Motor neuron (in vitro differentiated cells): ENCODE measurements around the gene RPS10. TPM values are rescaled to one million over a fixed set of nuclear protein-coding genes. Genes with fewer than 3 reads are reported as not detected.
"Not testable (repeated sequence)": the region's sequence is repeated elsewhere in the genome, so short reads cannot be mapped to it uniquely, and the experiment has no call there.

Source experiments
- ATAC-seq, 8 experiments: fragments of 200-7000 bp; cut with Tn5 transposase; replicated peaks in 6 of 8; 2 replicates each; pipeline ENCODE4 v1.8.0; 2021; ENCODE audit warnings: mild to moderate bottlenecking in 8 of 8, moderate library complexity in 8 of 8
- H3K27ac ChIP-seq, 2 donors: fragments of 250-450 bp; sonication (Bioruptor Pico); 2 replicates each; pipeline ENCODE4 v1.9.0; 2021; ENCODE audit warnings: antibody characterized with exemption in 2 of 2, mild to moderate bottlenecking in 2 of 2, moderate library complexity in 1 of 2
- H3K4me1 ChIP-seq, 2 donors: fragments of 250-450 bp; sonication (Bioruptor Pico); replicated peaks in 1 of 2; 2 replicates each; pipeline ENCODE4 v1.6.1; 2021; ENCODE audit warnings: antibody characterized with exemption in 2 of 2, mild to moderate bottlenecking in 2 of 2, moderate library complexity in 1 of 2
- H3K4me3 ChIP-seq, 5 donors: fragments of 250-450 bp; sonication (Bioruptor Pico); 2 replicates each; pipeline ENCODE4 v1.9.0; 2021; ENCODE audit warnings: antibody characterized with exemption in 5 of 5, mild to moderate bottlenecking in 5 of 5, moderate library complexity in 4 of 5
- WGBS, 10 experiments: fragments of 450-650 bp; shearing (Covaris generic); methylation state at CpG; one replicate each; pipeline ENCODE4 v1.0.0; 2022; 5-methylcytosine and 5-hydroxymethylcytosine counted together
- in situ Hi-C, 9 experiments: fragments of 400-800 bp; cut with MboI; loops; one replicate each; pipeline ENCODE4 v1.15.0; 2021; ENCODE audit warnings: low sequenced_read_pairs in 9 of 9, low pct_unique_long_range_greater_than_20kb in 2 of 9; ENCODE audit not compliant: unreplicated experiment in 9 of 9
- total RNA-seq, 8 experiments: library from RNA; unstranded; fragments of 300-600 nt; gene quantifications; 2 replicates each; pipeline versions ENCODE4 v1.2.3 to v1.2.4, GENCODE V29; 2022

Gene RPS10
- total RNA-seq, 8 experiments from 2014 or later = 1,485 to 3,361 (median 2,612) TPM

GRCh38 chr6:34414999-34415858 lies 10.6 kb downstream of the RPS10 start:
- peak in 3 of 8 experiments; percentile 53 to 67 (median 63) for ATAC-seq
- peaks cover 9 to 10% of the 10 kb centered on the region in 2 donors for H3K4me1 ChIP-seq
- in situ Hi-C loops = loop anchor here in 2 of 9 experiments (25.0 kb wide), 2 partner anchors 153 to 178 kb away; partner anchors contain the start of genes HMGA1 (in 1 of the 2) and SMIM29 (in 1 of the 2)
- no peak overlapping the region for H3K27ac ChIP-seq
- no peak overlapping the region for H3K4me3 ChIP-seq
- 36 to 95% (median 82%) methylated on average over 1 to 11 of the region's 11 CpGs for WGBS, 10 experiments

- Histone ChIP-seq H3K27ac (peak overlapping the region; percentile 4 to 16), H3K4me3 (no peak overlapping the region), H3K4me1 (peaks cover 9 to 10% of the 10 kb centered on the region in 2 donors)
- WGBS, 10 experiments = 85 to 100% (median 95%) methylated on average over 3 to 5 of the region's 5 CpGs; no CpG with 5 or more reads in 2 of the 10 experiments
- in situ Hi-C loops = loop anchor here in 2 of 9 experiments (25.0 kb wide), 2 partner anchors 150 to 175 kb away; partner anchors contain the start of genes HMGA1 (in 1 of the 2) and SMIM29 (in 1 of the 2)
- ATAC-seq = no peak
These were observed 13.1 kb downstream of the RPS10 start for GRCh38 chr6:34412643-34413214.

- in situ Hi-C loops = loop anchor here in 2 of 9 experiments (25.0 kb wide), 2 partner anchors 150 to 175 kb away; partner anchors contain the start of genes HMGA1 (in 1 of the 2) and SMIM29 (in 1 of the 2)
- Histone ChIP-seq H3K4me1 (peaks cover 9 to 10% of the 10 kb centered on the region in 2 donors), H3K4me3 (no peak overlapping the region), H3K27ac (peak overlapping the region; percentile 24 to 73)
- ATAC-seq = peak in 5 of 8 experiments; percentile 98 to 99 (median 98)
- WGBS, 10 experiments = 0 to 86% (median 36%) methylated on average over 1 to 5 of the region's 5 CpGs; no CpG with 5 or more reads in 1 of the 10 experiments
These were observed 13.9 kb downstream of the RPS10 start for GRCh38 chr6:34412016-34412415.

DNA sequence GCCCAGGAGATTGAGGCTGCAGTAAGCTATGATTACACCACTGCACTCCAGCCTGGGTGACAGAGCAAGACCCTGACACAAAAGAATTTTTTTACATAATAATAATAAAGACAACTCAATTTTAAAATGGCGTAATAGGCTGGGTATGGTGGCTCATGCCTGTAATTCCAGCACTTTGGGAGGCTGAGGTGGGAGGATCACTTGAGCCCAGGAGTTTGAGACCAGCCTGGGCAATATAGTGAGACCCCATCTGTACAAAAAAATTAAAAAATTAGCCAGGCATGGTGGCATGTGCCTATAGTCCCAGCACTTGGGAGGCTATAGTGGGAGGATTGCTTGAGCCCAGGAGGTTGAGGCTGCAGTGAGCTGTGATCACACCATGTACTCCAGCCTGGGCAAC lies 18.0 kb downstream of the RPS10 start:
- ATAC-seq, H3K27ac ChIP-seq, H3K4me3 ChIP-seq: not testable (repeated sequence)
- peaks cover 9 to 13% of the 10 kb centered on the region in 2 donors for H3K4me1 ChIP-seq
- in situ Hi-C loops = loop anchor here in 2 of 9 experiments (25.0 kb wide), 2 partner anchors 146 to 171 kb away; partner anchors contain the start of genes HMGA1 (in 1 of the 2) and SMIM29 (in 1 of the 2)
- WGBS, 10 experiments = 100% methylated on average over 1 of the region's 1 CpG; no CpG with 5 or more reads in 5 of the 10 experiments

DNA sequence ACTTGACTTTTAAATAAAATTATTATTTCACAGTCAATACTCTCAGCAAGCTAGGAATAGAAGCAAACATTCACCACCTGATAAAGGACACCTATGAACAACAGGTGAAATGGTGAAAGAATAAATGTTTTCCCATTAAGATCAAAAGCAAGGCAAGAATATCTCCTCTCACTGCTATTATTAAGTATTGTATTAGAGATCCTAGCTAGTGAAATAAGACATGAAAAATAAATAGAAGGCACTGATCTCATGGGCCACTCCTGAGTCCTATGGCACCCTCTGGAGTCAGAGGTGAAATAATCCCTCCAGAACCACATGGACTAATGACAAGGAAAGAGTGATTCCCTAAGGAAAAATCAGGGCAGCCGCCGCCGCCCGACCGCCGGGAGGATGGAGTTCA lies 29.4 kb downstream of the RPS10 start:
- H3K4me3 ChIP-seq = no peak overlapping the region
- in situ Hi-C loops = no loop called here
- no peak overlapping the region for H3K27ac ChIP-seq
- peaks cover 4 to 6% of the 10 kb centered on the region in 2 donors for H3K4me1 ChIP-seq
- WGBS, 10 experiments = 100% methylated on average over 1 of the region's 6 CpGs; no CpG with 5 or more reads in 9 of the 10 experiments
- no peak for ATAC-seq

GRCh38 chr6:34393966-34394305 lies 31.9 kb downstream of the RPS10 start:
- WGBS, 10 experiments = 80 to 95% (median 90%) methylated on average over 1 to 3 of the region's 3 CpGs; no CpG with 5 or more reads in 5 of the 10 experiments
- peaks cover 5 to 16% of the 10 kb centered on the region in 2 donors for H3K4me1 ChIP-seq
- H3K27ac ChIP-seq = no peak overlapping the region
- peak overlapping the region in 1 of 5 donors; percentile 75 for H3K4me3 ChIP-seq
- in situ Hi-C loops = no loop called here
- no peak for ATAC-seq

DNA sequence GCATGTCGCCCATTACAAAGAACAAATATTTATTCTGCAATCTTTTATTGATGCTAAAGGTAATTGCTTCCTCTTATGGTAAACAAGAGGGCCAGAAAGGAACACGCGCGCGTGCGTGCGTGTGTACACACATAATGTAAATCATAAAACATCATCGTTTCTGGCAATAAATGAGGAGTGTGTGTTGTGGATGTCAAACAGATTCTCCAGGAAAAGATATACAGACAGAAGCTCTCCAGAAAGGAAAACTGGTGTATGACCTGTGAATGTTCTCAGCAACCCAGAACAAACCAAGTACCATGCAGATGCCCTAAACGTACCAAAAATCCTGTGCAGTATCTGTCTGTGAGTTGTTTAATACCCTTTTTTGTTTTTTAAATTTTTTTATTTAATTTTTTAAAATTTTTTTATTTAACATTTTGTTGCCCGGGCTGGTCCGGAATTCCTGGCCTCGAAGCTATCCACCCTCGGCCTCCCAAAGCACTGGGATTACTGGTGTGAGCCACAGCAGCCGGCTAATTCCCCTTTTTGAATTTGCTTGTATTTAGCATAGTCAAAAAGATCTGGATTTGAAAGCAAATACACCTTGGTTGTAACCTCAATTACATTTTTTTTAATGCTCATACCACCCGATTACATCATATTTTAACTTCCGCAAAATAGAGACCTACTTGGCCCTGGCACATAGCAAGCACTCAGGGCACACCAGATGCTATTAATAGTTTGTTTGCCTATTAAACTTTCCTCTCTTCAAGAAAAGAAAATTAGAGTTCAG lies 32.5 kb downstream of the RPS10 start:
- ATAC-seq = no peak
- in situ Hi-C loops = no loop called here
- H3K4me3 ChIP-seq = peak overlapping the region; percentile 64 to 96 (median 75)
- WGBS, 10 experiments = 42 to 97% (median 86%) methylated on average over 3 to 15 of the region's 16 CpGs
- peaks cover 7 to 16% of the 10 kb centered on the region in 2 donors for H3K4me1 ChIP-seq
- peak overlapping the region; percentile 66 to 94 for H3K27ac ChIP-seq

GRCh38 chr6:34392497-34393190 lies 33.2 kb downstream of the RPS10 start, which contains the start of gene NUDT3:
TSS of gene NUDT3 (minus strand) at chr6:34392669. CDS start at chr6:34392362, 307 bp downstream.
- ATAC-seq = peak; percentile 65 to 93 (median 89)
- peak within 1 kb of the TSS; percentile 92 to 94 for H3K27ac ChIP-seq
- WGBS, 10 experiments = 0% methylated on average over 6 to 12 of the region's 87 CpGs; no CpG with 5 or more reads in 8 of the 10 experiments
- in situ Hi-C loops = no loop called here
- peak within 1 kb of the TSS; percentile 64 to 96 (median 75) for H3K4me3 ChIP-seq
- peaks cover 7 to 16% of the 10 kb centered on the region in 2 donors for H3K4me1 ChIP-seq

DNA sequence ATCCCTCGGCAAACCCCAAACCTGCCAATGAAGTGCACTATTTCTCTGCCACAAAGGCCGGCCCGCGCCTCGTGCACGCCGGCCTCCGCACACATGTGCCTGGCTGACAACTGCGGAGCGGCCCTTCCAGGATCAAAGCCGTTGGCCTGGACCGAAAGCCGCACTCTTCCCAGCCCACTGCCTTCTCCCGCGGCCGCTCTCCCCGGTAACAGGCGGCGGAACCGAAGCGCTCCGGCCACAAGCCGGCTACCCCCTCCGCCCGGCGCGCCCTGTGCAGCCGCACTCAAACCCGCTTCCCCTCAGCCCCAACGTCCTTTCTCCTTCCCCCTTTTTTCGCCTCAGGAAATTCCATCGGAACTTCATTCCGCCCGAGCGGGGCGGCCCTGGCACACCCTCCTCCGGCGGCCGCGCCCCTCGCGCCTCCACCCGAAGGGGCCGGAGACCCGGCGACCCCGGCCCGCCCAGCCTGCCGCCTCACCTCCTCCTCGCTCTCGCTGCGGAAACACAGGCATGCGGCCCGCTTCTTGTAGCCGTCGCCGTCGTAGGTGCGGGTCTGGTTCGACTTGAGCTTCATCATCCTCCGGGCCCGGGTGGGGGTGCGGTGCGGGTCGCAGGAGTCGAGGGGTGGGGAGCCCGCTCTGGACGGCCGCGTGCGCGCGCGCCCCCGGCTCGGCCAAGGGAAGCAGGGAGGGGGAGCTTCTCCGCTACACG lies 33.9 kb downstream of the RPS10 start:
- peak; percentile 45 to 69 (median 60) for ATAC-seq
- in situ Hi-C loops = no loop called here
- Histone ChIP-seq H3K27ac (peak overlapping the region; percentile 92 to 94), H3K4me1 (peaks cover 7 to 16% of the 10 kb centered on the region in 2 donors), H3K4me3 (peak overlapping the region; percentile 64 to 96 (median 75))
- 0 to 20% (median 0%) methylated on average over 1 to 13 of the region's 78 CpGs; no CpG with 5 or more reads in 6 of the 10 experiments for WGBS, 10 experiments

GRCh38 chr6:34391473-34391785 lies 34.4 kb downstream of the RPS10 start:
- peak in 1 of 8 experiments; percentile 12 for ATAC-seq
- WGBS, 10 experiments = 0 to 7% (median 0%) methylated on average over 1 to 5 of the region's 5 CpGs; no CpG with 5 or more reads in 2 of the 10 experiments
- peaks cover 7 to 16% of the 10 kb centered on the region in 2 donors for H3K4me1 ChIP-seq
- peak overlapping the region; percentile 92 to 94 for H3K27ac ChIP-seq
- peak overlapping the region; percentile 64 to 96 (median 75) for H3K4me3 ChIP-seq
- in situ Hi-C loops = no loop called here
